HUES64 (cell line): ENCODE results near the gene BRAF.
"Not testable (repeated sequence)": the region's sequence is repeated elsewhere in the genome, so short reads cannot be mapped to it uniquely, and the experiment has no call there.

Experiments used
- H3K27ac ChIP-seq: 2 replicates; pipeline ENCODE4 v1.7.0; 2013; ENCODE audit warnings: low read depth, low read length, inconsistent platforms
- H3K27me3 ChIP-seq: 2 replicates; pipeline ENCODE4 v1.6.1; 2013; ENCODE audit warnings: mild to moderate bottlenecking, low read length; ENCODE audit not compliant: insufficient read depth
- H3K36me3 ChIP-seq: 2 replicates; pipeline ENCODE4 v1.6.1; 2013; ENCODE audit warnings: mild to moderate bottlenecking, low read length; ENCODE audit not compliant: insufficient read depth
- H3K4me1 ChIP-seq: 2 replicates; pipeline ENCODE4 v1.6.1; 2013; ENCODE audit warnings: mild to moderate bottlenecking, low read length, moderate library complexity; ENCODE audit not compliant: insufficient read depth
- H3K4me3 ChIP-seq: 2 replicates; pipeline ENCODE4 v1.5.1; 2013; ENCODE audit warnings: mild to moderate bottlenecking, low read length, moderate library complexity
- H3K9ac ChIP-seq: 2 replicates; pipeline ENCODE4 v1.6.1; 2013; ENCODE audit warnings: mild to moderate bottlenecking, low read depth, low read length
- H3K9me3 ChIP-seq: 2 replicates; pipeline ENCODE4 v1.6.1; 2013; ENCODE audit warnings: low read depth, low read length; ENCODE audit not compliant: insufficient read depth
- whole genome bisulfite sequencing: fragments of 150-250, 120-280 bp; methylation state at CpG from one replicate; pipeline ENCODE4 v1.1.7; 2013; ENCODE audit warnings: missing lambda C conversion rate; 5-methylcytosine and 5-hydroxymethylcytosine counted together

BRAF gene

DNA sequence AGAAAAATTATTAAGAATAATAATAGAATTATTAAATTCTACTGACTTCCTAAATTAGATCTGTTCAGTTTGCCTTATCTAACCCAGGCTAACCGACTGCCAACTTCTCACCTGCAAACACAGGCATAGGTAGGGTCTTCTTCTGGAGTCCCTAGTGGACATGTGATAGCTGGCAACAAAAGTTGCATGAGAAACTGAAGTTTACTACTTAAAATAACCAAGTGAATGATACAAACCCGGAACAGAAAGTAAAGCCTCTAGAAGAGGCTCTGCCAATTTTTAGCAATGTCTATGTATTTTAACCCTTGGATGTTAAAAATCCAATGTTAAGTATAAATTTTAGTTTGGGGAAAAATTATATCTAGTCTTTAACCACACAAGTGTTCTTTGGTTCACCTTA, 190.6 kb downstream of the BRAF start:
- Histone ChIP-seq H3K27me3 (no peaks in the 10 kb centered on the region), H3K36me3 (peaks cover 24% of the 10 kb centered on the region), H3K9me3 (no peaks in the 10 kb centered on the region), H3K9ac (no peak overlapping the region), H3K4me3 (no peak overlapping the region), H3K27ac (no peak overlapping the region), H3K4me1 (peaks cover 8% of the 10 kb centered on the region)
- WGBS = 96% methylated on average over 2 of the region's 2 CpGs

DNA sequence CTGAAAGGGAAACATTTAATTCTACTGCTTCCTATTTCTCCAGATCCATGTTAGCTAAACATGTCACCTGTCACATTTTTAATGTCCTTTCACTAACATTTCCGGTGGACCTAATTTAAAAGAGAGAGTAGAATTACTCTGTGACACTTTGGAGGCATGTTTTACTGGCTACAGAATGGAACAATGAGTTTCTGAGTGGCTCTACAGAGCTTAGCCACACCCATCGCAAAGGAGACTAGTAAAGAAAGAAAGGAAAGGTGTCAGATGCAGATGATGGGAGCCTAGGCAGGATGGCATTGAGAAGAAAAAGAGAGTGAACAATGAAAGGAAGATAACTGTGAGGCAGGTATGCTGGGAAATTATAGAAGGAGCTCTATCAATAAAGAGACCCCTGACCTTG, 192.3 kb downstream of the BRAF start:
- WGBS = 85% methylated on average over 2 of the region's 2 CpGs
- Histone ChIP-seq H3K27me3 (no peaks in the 10 kb centered on the region), H3K4me1 (peaks cover 8% of the 10 kb centered on the region), H3K9ac (no peak overlapping the region), H3K9me3 (no peaks in the 10 kb centered on the region), H3K4me3 (no peak overlapping the region), H3K27ac (no peak overlapping the region), H3K36me3 (peaks cover 9% of the 10 kb centered on the region; the same call in 1 of the 2 replicates)

DNA sequence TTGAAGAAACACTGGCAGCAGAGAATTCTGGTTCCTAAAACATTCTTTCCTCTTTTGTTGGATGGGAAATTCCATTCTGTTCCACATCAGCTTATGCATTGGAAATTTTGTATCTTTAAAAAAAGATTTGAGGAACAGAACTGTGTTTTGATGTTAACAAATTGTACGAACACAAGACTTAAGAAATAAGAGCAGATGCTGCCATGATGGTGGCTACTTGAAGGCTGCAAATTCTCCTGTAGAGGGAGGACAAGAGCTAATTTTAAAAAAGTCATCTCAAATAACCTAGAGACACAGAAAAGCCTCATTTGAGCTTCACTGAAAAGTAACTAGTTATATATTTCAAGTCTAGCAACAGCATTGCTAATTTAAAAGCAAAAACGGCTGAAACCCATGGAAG, 198.4 kb downstream of the BRAF start:
- Histone ChIP-seq H3K4me3 (no peak overlapping the region), H3K27me3 (no peaks in the 10 kb centered on the region), H3K9me3 (no peaks in the 10 kb centered on the region), H3K27ac (no peak overlapping the region), H3K4me1 (no peaks in the 10 kb centered on the region; the same call in 1 of the 2 replicates), H3K9ac (no peak overlapping the region), H3K36me3 (peaks cover 9% of the 10 kb centered on the region)
- 77% methylated on average over 2 of the region's 2 CpGs for WGBS

DNA sequence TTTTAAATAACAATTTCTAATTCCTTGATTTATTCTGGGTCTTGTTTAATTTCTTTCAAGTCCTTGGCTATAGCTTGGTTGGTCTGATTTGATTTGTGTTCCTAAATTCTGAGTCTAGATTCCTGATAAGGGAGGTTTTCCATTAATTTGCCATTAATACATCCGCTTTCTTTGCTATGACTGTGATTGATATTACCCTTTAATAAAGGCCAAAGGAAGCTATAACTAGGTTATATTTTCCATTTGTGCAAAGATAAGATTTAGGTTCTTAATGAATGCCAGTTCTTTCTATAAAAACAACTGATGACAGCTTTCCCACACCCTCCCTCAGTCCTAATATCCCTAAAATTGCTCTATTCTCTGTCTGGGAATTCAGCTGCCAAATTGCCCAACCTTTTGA, 200.0 kb downstream of the BRAF start:
- Histone ChIP-seq H3K9ac (no peak overlapping the region), H3K36me3 (peaks cover 7% of the 10 kb centered on the region), H3K27ac (no peak overlapping the region), H3K27me3 (no peaks in the 10 kb centered on the region), H3K4me3 (no peak overlapping the region), H3K4me1 (no peaks in the 10 kb centered on the region; the same call in 1 of the 2 replicates), H3K9me3 (no peaks in the 10 kb centered on the region)
- no CpG with 5 or more reads among the region's 1 CpG for WGBS

DNA sequence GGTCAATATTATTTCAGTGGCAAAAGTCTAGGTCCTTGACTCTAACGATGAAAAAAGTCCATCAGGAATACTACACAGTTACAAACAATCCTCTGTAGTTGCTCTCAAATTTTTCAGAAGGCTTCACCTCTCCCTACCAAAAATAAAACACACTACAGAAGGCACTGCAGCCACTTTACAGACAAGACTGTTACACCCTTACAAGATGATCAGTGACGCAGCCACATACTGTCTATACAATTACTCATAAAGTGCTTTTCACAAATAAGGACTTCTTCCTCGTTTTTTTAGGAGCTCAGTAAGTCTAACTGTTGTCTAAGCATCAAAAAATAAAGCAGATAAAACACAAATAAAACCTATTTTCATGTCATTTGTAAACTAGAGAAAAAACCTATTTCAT, 201.2 kb downstream of the BRAF start:
- Histone ChIP-seq H3K9me3 (no peaks in the 10 kb centered on the region), H3K27ac (no peak overlapping the region), H3K36me3 (peaks cover 7% of the 10 kb centered on the region), H3K27me3 (no peaks in the 10 kb centered on the region), H3K4me3 (no peak overlapping the region), H3K4me1 (no peaks in the 10 kb centered on the region; the same call in 1 of the 2 replicates), H3K9ac (no peak overlapping the region)
- 96% methylated on average over 3 of the region's 3 CpGs for WGBS

DNA sequence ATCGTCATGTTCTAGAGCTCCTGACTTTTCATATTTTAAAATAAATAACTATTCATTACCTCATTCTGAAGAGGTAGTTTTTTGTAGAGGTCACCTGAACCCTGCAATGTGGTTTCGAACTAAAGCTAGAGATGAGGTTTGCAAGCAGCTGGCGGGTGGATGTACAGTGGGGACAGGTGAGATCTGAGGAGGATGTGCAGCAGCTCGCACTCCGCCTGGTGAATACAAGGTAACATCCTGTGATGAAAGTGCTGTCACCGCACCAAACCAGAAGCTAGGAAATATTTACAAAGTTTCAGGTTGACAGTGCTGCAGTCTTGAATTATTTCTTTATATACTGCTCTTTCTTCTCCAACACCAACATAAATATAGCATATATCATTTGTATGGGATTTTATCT, 201.7 kb downstream of the BRAF start:
- Histone ChIP-seq H3K9ac (no peak overlapping the region), H3K36me3 (peaks cover 7% of the 10 kb centered on the region), H3K9me3 (no peaks in the 10 kb centered on the region), H3K4me1 (no peaks in the 10 kb centered on the region; the same call in 1 of the 2 replicates), H3K4me3 (no peak overlapping the region), H3K27me3 (no peaks in the 10 kb centered on the region), H3K27ac (no peak overlapping the region)
- WGBS = 95% methylated on average over 5 of the region's 6 CpGs

DNA sequence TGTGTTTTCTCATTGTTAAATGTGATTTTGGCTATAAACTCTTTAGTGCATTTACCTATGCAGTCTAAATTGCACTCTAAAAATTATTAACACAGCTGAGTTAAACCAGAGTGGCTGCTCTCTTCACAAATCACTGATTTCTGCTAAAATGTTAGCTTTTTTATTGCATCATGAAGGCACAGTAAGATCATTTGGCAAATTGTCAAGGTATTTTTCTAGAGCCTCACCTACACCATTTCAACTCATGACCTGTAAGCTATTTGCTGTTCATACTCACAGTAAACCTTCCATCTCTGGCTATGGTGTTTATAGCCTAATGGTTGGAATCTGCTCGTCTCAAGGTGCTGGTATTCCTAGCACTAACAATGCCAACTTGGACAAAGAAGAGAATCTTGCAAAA, 202.5 kb downstream of the BRAF start:
- Histone ChIP-seq H3K36me3 (peaks cover 7% of the 10 kb centered on the region), H3K27me3 (no peaks in the 10 kb centered on the region), H3K9ac (no peak overlapping the region), H3K27ac (no peak overlapping the region), H3K4me3 (no peak overlapping the region), H3K4me1 (no peaks in the 10 kb centered on the region), H3K9me3 (no peaks in the 10 kb centered on the region)
- WGBS = 100% methylated on average over 1 of the region's 1 CpG

DNA sequence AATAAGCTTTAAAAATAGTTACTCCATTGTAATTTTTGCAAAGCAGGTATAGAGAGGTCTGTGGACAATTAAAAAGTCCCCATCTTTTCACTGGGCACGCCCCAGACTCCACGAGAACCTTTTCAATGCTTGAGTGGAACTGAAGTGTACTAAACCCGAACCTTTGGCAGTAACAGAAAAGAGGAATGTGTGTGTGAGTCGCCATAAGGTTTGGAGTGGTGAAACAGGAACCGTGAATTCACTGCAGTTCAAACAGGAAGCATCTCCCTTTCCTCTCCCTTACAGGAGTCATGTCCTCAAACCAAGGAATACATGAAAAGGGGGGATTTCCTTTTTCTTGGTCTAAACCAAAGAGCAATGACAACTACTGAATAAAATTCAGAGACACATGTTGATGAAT, 205.0 kb downstream of the BRAF start:
- Histone ChIP-seq H3K9me3 (no peaks in the 10 kb centered on the region), H3K4me3 (no peak overlapping the region), H3K9ac (no peak overlapping the region), H3K27ac (no peak overlapping the region), H3K27me3 (no peaks in the 10 kb centered on the region), H3K4me1 (no peaks in the 10 kb centered on the region), H3K36me3 (no peaks in the 10 kb centered on the region)
- 98% methylated on average over 4 of the region's 5 CpGs for WGBS

DNA sequence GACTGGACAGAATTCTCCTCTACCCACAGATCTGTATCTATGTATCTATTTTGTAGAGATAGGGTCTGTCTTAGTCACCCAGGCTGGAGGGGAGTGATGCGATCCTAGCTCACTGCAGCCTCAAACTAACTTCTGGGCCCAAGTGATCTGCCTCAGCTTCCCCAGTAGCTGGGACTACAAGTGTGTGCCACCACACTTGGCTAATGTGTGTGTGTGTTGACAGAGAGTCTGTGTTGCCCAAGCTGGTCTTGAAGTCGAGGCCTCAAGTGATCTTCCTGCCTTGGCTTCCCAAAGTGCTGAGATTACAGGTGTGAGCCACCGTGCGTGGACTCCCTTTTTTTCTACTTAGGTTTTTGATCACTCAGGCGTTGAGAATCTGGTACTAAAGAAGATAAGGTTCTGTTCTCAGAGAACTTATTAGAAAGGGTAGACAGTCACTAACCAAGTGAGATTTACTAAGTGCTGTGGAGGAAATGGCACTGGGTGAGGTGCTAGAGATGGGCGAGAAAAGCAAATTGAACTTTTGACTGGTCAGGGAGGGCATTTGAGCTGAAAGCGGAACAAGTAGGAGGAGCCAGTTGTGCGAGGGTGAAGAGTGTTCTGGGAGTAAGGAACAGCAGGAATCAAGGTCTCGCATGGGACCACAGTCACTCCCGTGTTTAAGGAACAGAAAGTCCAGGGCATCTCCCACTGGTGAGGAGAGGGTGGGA, 210.2 kb downstream of the BRAF start:
- no peak overlapping the region for H3K9ac ChIP-seq
- 94% methylated on average over 10 of the region's 10 CpGs for WGBS
- no peaks in the 10 kb centered on the region for H3K27me3 ChIP-seq
- H3K36me3 ChIP-seq = no peaks in the 10 kb centered on the region; the same call in 1 of the 2 replicates
- no peaks in the 10 kb centered on the region for H3K9me3 ChIP-seq
- no peak overlapping the region for H3K4me3 ChIP-seq
- no peak overlapping the region for H3K27ac ChIP-seq
- H3K4me1 ChIP-seq = no peaks in the 10 kb centered on the region

DNA sequence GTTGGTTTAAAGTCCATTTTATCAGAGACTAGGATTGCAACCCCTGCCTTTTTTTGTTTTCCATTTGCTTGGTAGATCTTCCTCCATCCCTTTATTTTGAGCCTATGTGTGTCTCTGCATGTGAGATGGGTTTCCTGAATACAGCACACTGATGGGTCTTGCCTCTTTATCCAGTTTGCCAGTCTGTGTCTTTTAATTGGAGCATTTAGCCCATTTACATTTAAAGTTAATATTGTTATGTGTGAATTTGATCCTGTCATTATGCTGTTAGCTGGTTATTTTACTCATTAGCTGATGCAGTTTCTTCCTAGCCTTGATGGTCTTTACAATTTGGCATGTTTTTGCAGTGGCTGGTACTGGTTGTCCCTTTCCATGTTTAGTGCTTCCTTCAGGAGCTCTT, 212.3 kb downstream of the BRAF start:
- not testable (repeated sequence) for H3K4me1 ChIP-seq, H3K4me3 ChIP-seq, H3K36me3 ChIP-seq, H3K9me3 ChIP-seq, H3K27me3 ChIP-seq, H3K9ac ChIP-seq, H3K27ac ChIP-seq

DNA sequence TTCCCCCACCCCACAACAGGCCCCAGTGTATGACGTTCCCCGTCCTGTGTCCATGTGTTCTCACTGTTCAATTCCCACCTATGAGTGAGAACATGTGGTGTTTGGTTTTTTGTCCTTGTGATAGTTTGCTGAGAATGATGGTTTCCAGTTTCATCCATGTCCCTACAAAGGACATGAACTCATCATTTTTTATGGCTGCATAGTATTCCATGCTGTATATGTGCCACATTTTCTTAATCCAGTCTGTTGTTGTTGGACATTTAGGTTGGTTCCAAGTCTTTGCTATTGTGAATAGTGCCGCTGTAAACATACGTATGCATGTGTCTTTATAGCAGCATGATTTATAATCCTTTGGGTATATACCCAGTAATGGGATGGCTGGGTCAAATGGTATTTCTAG, 216.0 kb downstream of the BRAF start:
- not testable (repeated sequence) for H3K4me3 ChIP-seq, H3K9me3 ChIP-seq, H3K27ac ChIP-seq, H3K9ac ChIP-seq, H3K27me3 ChIP-seq, H3K4me1 ChIP-seq
- H3K36me3 ChIP-seq = peaks cover 29% of the 10 kb centered on the region
- 100% methylated on average over 2 of the region's 4 CpGs for WGBS

DNA sequence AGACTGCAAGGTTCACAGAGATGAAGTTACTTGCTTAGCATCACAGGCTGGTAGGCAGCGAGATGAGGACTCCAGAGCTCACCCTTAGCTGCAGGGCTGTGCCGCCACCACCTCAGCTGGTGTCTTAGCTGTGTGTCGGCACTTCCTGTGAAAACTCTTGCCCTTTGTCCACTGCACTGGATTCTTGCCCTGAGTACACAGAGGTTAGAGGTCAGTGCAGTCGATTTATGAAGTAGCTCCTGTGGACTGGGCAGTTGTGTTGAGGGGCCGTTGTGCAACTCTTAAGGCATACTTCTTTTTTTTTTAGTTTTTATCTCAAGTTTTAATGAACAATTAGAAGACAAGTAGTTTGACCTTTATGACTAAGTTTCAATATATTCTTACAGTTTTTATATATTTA, 217.6 kb downstream of the BRAF start:
- Histone ChIP-seq H3K9me3 (no peaks in the 10 kb centered on the region), H3K9ac (no peak overlapping the region), H3K4me3 (no peak overlapping the region), H3K4me1 (no peaks in the 10 kb centered on the region), H3K36me3 (peaks cover 38% of the 10 kb centered on the region), H3K27ac (no peak overlapping the region), H3K27me3 (no peaks in the 10 kb centered on the region)
- 94% methylated on average over 4 of the region's 5 CpGs for WGBS
